ENCODE measurements around the gene SIVA1. TPM values are rescaled to one million over a fixed set of nuclear protein-coding genes. Genes with fewer than 3 reads are reported as not detected.

SIVA1 gene
- polyA plus RNA-seq, 1 of the 3 experiments (the other 2 are of a cell fraction) = 137 TPM

GRCh38 chr14:104718871-104719270, 34.1 kb upstream of the SIVA1 start:
- Histone ChIP-seq H4K20me1 (ENCODE audit: insufficient read depth) (peaks cover 11% of the 10 kb centered on the region; the same call in 1 of the 2 replicates), H3K79me2 (ENCODE audit: insufficient read depth) (no peaks in the 10 kb centered on the region), H2AFZ (ENCODE audit: low read depth) (no peak overlapping the region), H3K9me3 (no peaks in the 10 kb centered on the region), H3K36me3 (replicated peaks in 1 of 2; ENCODE audit: control insufficient read depth in 1 of 2, insufficient read depth in 2 of 2, low read length in 1 of 2) (peaks cover 4 to 25% of the 10 kb centered on the region in 2 experiments), H3K27me3 (ENCODE audit: insufficient read depth) (no peaks in the 10 kb centered on the region), H3F3A (replicated peaks; ENCODE audit: insufficient read depth) (no peaks in the 10 kb centered on the region), H3K9ac (no peak overlapping the region), H3K4me3 (ENCODE audit: low read depth in 2 of 2, low read length in 1 of 2) (no peak overlapping the region), H3K4me1 (ENCODE audit: control insufficient read depth in 1 of 2, insufficient read depth in 2 of 2, low read depth in 1 of 2, low read length in 1 of 2) (peaks cover 0 to 16% of the 10 kb centered on the region in 2 experiments; a peak in 2 of 4 replicates), H3K9me2 (no peaks in the 10 kb centered on the region), H3K27ac (ENCODE audit: low read depth in 2 of 2, low read length in 1 of 2) (no peak overlapping the region; a peak in 1 of 4 replicates), H3K4me2 (no peak overlapping the region)
- TF ChIP-seq RCOR1 (IDR thresholded peaks at IDR 0.05; ENCODE audit: low read length) = no peak
- no peak for TF ChIP-seq GATA2 (CRISPR knock-in tag; IDR thresholded peaks at IDR 0.05)
- TF ChIP-seq FOXM1 (IDR thresholded peaks at IDR 0.05; ENCODE audit: low read depth) = no peak
- no peak for TF ChIP-seq FOSL2 (IDR thresholded peaks at IDR 0.05; ENCODE audit: borderline replicate concordance, low read depth)
- no peak for TF ChIP-seq CTCF (IDR thresholded peaks at IDR 0.05)
- no peak for TF ChIP-seq SMC3 (IDR thresholded peaks at IDR 0.05; ENCODE audit: low read depth, low read length)
- no peak for TF ChIP-seq GABPA (IDR thresholded peaks at IDR 0.05; ENCODE audit: low read depth)
- TF ChIP-seq RFX5 (IDR thresholded peaks at IDR 0.05; ENCODE audit: low read length) = no peak
- no peak for TF ChIP-seq FOXJ3 (CRISPR knock-in tag; IDR thresholded peaks at IDR 0.05)
- TF ChIP-seq EZH2phosphoT487 (IDR thresholded peaks at IDR 0.05; ENCODE audit: borderline replicate concordance, low read depth) = no peak
- no peak for TF ChIP-seq NRF1 (IDR thresholded peaks at IDR 0.05; ENCODE audit: low read depth, low read length)
- TF ChIP-seq USF2 (IDR thresholded peaks at IDR 0.05; ENCODE audit: borderline replicate concordance, low read depth, low read length) = no peak
- no peak for TF ChIP-seq USF1 (IDR thresholded peaks at IDR 0.05; ENCODE audit: borderline replicate concordance, low read depth)
- TF ChIP-seq PBX3 (IDR thresholded peaks at IDR 0.05) = no peak
- TF ChIP-seq REST (IDR thresholded peaks at IDR 0.05; ENCODE audit: low read depth, low read length) = no peak
- TF ChIP-seq POLR2AphosphoS5 (IDR thresholded peaks at IDR 0.05; ENCODE audit: low read depth, low read length) = no peak
- 92% methylated on average over 8 of the region's 11 CpGs for WGBS (ENCODE audit: low lambda C conversion rate)
- DNase-seq = no peak
- ChIA-PET CTCF (interaction anchor here (2.3 kb wide), 1 partner anchor 10 kb away, joined by 16 read pairs; no protein-coding TSS in a partner anchor), POLR2A (no interaction called here)
